ENCODE results near the gene COG5. TPM values are rescaled to one million over a fixed set of nuclear protein-coding genes. Genes with fewer than 3 reads are reported as not detected.

COG5 gene
- total and polyA plus RNA-seq, 2 of the 8 experiments (the other 6 are each of a cell fraction or from before 2014, with no cell fraction given) = 10.5 to 28.1 TPM

GRCh38 chr7:107503687-107504086 is 60.0 kb downstream of the COG5 start:
- no peak overlapping the region for H3K14ac ChIP-seq (ENCODE audit: insufficient read length)
- no peak overlapping the region for H2BK12ac ChIP-seq (ENCODE audit: low read depth, low read length)
- no peak overlapping the region for H4K8ac ChIP-seq (ENCODE audit: extremely low read depth, insufficient read depth, low read length)
- no peaks in the 10 kb centered on the region for H3K23me2 ChIP-seq (ENCODE audit: low read depth, low read length)
- H2BK5ac ChIP-seq (ENCODE audit: low read depth, low read length) = no peak overlapping the region
- H3K4me1 ChIP-seq (replicated peaks in 1 of 4; ENCODE audit: control insufficient read depth in 3 of 4, insufficient read depth in 4 of 4, low read length in 3 of 4) = peaks cover 0 to 3% (median 0%) of the 10 kb centered on the region in 4 experiments; a peak in 1 of 7 replicates
- H3K23ac ChIP-seq (ENCODE audit: insufficient read length) = no peak overlapping the region
- no peak overlapping the region for H4K91ac ChIP-seq (replicated peaks; ENCODE audit: insufficient read length, low read length)
- no peak overlapping the region for H2BK20ac ChIP-seq (ENCODE audit: low read length)
- H3K4me3 ChIP-seq (ENCODE audit: extremely low read depth in 1 of 4, insufficient read depth in 2 of 4, low read depth in 3 of 4, low read length in 4 of 4) = no peak overlapping the region
- H3K4me2 ChIP-seq (ENCODE audit: insufficient read depth in 1 of 2, low read depth in 2 of 2, low read length in 2 of 2) = no peak overlapping the region
- H3K79me2 ChIP-seq (ENCODE audit: control insufficient read depth in 1 of 2, insufficient read depth in 2 of 2, low read length in 2 of 2) = no peaks in the 10 kb centered on the region
- peaks cover 10 to 11% of the 10 kb centered on the region in 2 experiments; a peak in 3 of 4 replicates for H3K9me3 ChIP-seq (ENCODE audit: insufficient read depth in 2 of 2, low read depth in 1 of 2, low read length in 1 of 2)
- H3K9ac ChIP-seq (replicated peaks in 1 of 4; ENCODE audit: extremely low read depth in 1 of 4, low read depth in 3 of 4, low read length in 3 of 4) = no peak overlapping the region
- H2AK5ac ChIP-seq (ENCODE audit: low read depth, low read length) = no peak overlapping the region
- H3K27me3 ChIP-seq (replicated peaks in 1 of 4; ENCODE audit: control insufficient read depth in 3 of 4, extremely low read depth in 1 of 4, insufficient read depth in 3 of 4, low read length in 3 of 4) = no peaks in the 10 kb centered on the region
- DNase-seq (ENCODE audit: low read depth in 1 of 2, low spot score in 2 of 2) (no peak), FAIRE-seq (no peak)
- H3K36me3 ChIP-seq (ENCODE audit: control insufficient read depth in 2 of 4, insufficient read depth in 4 of 4, low read length in 3 of 4) = peaks cover 0 to 4% (median 0%) of the 10 kb centered on the region in 4 experiments; a peak in 2 of 8 replicates
- no peak overlapping the region for H3K18ac ChIP-seq (ENCODE audit: extremely low read depth, low read length)
- H3K79me1 ChIP-seq (ENCODE audit: low read depth, low read length) = no peaks in the 10 kb centered on the region; the same call in 1 of the 2 replicates
- no peak overlapping the region for H4K5ac ChIP-seq (ENCODE audit: insufficient read length, low read depth, low read length)
- no peak overlapping the region for H2BK120ac ChIP-seq (replicated peaks; ENCODE audit: low read depth, low read length)
- H4K20me1 ChIP-seq (replicated peaks in 1 of 2; ENCODE audit: control insufficient read depth in 1 of 2, insufficient read depth in 2 of 2, low read length in 2 of 2) = no peaks in the 10 kb centered on the region
- H3K27ac ChIP-seq (ENCODE audit: low read depth, low read length) = no peak overlapping the region
- H3K4ac ChIP-seq (replicated peaks; ENCODE audit: insufficient read length, low read depth, low read length) = no peak overlapping the region
- CTCF ChIA-PET (ENCODE audit: partially characterized antibody) = no interaction called here
- no peak overlapping the region for H3K56ac ChIP-seq (replicated peaks; ENCODE audit: insufficient read length, low read depth, low read length)
- no peak overlapping the region for H2AFZ ChIP-seq (ENCODE audit: low read length)
- POLR2A ChIA-PET (ENCODE audit: partially characterized antibody) = no interaction called here
- no peak overlapping the region for H2BK15ac ChIP-seq (ENCODE audit: low read length)
- no peak for TF ChIP-seq TAF7 (optimal IDR thresholded peaks at IDR 0.05; ENCODE audit: borderline replicate concordance, low read depth, low read length)
- TF ChIP-seq KDM5A (IDR thresholded peaks at IDR 0.05; ENCODE audit: low read length) = no peak
- no peak for TF ChIP-seq ZNF274 (IDR thresholded peaks at IDR 0.05; ENCODE audit: borderline replicate concordance, extremely low read depth, low read length)
- no peak for TF ChIP-seq SIX5 (IDR thresholded peaks at IDR 0.05; ENCODE audit: low read depth, low read length)
- TF ChIP-seq KDM4A (IDR thresholded peaks at IDR 0.05; ENCODE audit: low read depth, low read length, severe bottlenecking) = no peak
- no peak for TF ChIP-seq SP2 (IDR thresholded peaks at IDR 0.05; ENCODE audit: low read length)
